Erythroblast (primary cell): ENCODE data around the gene CD81.

Experiments
- GATA1 ChIP-seq: IDR thresholded peaks from 2 replicates; pipeline ENCODE4 v1.6.1; 2011; ENCODE audit warnings: low read depth, mild to moderate bottlenecking, control low read depth, low read length, moderate library complexity
- POLR2A ChIP-seq: IDR thresholded peaks from 2 replicates; pipeline ENCODE4 v1.6.1; 2011; ENCODE audit warnings: mild to moderate bottlenecking, low read length

DNA sequence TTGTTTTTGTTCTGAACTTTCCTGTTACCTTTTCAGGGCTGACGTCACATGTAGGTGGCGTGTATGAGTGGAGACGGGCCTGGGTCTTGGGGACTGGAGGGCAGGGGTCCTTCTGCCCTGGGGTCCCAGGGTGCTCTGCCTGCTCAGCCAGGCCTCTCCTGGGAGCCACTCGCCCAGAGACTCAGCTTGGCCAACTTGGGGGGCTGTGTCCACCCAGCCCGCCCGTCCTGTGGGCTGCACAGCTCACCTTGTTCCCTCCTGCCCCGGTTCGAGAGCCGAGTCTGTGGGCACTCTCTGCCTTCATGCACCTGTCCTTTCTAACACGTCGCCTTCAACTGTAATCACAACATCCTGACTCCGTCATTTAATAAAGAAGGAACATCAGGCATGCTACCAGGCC lies 19.9 kb downstream of the CD81 start:
- TF ChIP-seq POLR2A (no peak), GATA1 (no peak)
